HCT116 (cell line): Measurements from ENCODE around the gene CSNK1G2.

ENCODE experiments used
- POLR2A ChIP-seq: IDR thresholded peaks from 2 replicates; pipeline ENCODE4 v1.7.0; 2011; ENCODE audit warnings: borderline replicate concordance; ENCODE audit not compliant: insufficient read depth, insufficient read length; ENCODE audit errors: extremely low read depth
- ZNF274 ChIP-seq: fragments of 200-500 bp; sonication (Bioruptor generic); IDR thresholded peaks from 2 replicates; pipeline ENCODE4 v1.6.1; 2014; ENCODE audit warnings: mild to moderate bottlenecking, low read depth, low read length, inconsistent platforms
- TF ChIP-seq, protein P1 (sequence below): IDR thresholded peaks from 2 replicates; pipeline ENCODE4 v1.6.1; 2012; ENCODE audit warnings: low read depth

DNA sequence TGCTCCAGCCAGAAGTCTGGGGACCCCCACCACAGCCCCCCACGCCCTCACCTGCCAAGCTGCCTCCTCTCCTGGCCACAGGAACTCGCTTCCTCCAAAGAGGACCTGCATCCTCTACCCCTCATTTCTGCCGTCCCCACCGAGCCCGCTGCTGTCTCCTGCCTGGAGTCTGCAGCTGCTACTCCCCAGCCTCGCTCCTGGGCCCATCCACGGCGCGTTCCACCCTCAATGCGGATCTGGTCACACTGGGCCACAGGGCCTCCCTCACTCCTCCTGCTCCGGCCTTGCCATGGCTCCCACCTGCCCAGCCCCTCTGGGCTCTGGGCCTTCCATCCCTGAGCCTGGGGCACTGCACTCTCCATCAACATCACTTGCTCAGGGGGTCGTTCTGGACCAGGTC is 70.2 kb downstream of the CSNK1G2 start:
- TF ChIP-seq, protein P1, sequence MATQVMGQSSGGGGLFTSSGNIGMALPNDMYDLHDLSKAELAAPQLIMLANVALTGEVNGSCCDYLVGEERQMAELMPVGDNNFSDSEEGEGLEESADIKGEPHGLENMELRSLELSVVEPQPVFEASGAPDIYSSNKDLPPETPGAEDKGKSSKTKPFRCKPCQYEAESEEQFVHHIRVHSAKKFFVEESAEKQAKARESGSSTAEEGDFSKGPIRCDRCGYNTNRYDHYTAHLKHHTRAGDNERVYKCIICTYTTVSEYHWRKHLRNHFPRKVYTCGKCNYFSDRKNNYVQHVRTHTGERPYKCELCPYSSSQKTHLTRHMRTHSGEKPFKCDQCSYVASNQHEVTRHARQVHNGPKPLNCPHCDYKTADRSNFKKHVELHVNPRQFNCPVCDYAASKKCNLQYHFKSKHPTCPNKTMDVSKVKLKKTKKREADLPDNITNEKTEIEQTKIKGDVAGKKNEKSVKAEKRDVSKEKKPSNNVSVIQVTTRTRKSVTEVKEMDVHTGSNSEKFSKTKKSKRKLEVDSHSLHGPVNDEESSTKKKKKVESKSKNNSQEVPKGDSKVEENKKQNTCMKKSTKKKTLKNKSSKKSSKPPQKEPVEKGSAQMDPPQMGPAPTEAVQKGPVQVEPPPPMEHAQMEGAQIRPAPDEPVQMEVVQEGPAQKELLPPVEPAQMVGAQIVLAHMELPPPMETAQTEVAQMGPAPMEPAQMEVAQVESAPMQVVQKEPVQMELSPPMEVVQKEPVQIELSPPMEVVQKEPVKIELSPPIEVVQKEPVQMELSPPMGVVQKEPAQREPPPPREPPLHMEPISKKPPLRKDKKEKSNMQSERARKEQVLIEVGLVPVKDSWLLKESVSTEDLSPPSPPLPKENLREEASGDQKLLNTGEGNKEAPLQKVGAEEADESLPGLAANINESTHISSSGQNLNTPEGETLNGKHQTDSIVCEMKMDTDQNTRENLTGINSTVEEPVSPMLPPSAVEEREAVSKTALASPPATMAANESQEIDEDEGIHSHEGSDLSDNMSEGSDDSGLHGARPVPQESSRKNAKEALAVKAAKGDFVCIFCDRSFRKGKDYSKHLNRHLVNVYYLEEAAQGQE: no peak
- TF ChIP-seq ZNF274 (no peak), POLR2A (no peak)
